SK-N-SH treated with all-trans-retinoic acid at 6 μM for 48 hours (cell line): ENCODE results near the gene SNAPC5.

Experiments
- ATAC-seq: fragments of 200-7000 bp; cut with Tn5 transposase; 3 replicates; pipeline ENCODE4 v1.9.1; 2020; ENCODE audit warnings: mild to moderate bottlenecking, moderate library complexity
- ARNTL ChIP-seq: fragments of 450-650 bp; formaldehyde crosslinking; IDR thresholded peaks from 2 replicates; pipeline ENCODE4 v1.5.0; 2020; ENCODE audit warnings: low read depth, mild to moderate bottlenecking, moderate library complexity, borderline replicate concordance
- BACH2 ChIP-seq: fragments of 250-450 bp; sonication (Bioruptor Pico); IDR thresholded peaks from 2 replicates; pipeline ENCODE4 v1.9.0; 2021; ENCODE audit warnings: mild to moderate bottlenecking, borderline replicate concordance
- CSDC2 ChIP-seq: fragments of 250-450 bp; sonication (Bioruptor Pico); IDR thresholded peaks from 2 replicates; pipeline ENCODE4 v1.5.0; 2020; ENCODE audit warnings: mild to moderate bottlenecking, moderate library complexity
- ESRRG ChIP-seq: fragments of 250-450 bp; sonication (Bioruptor Pico); IDR thresholded peaks from 2 replicates; pipeline ENCODE4 v1.6.1; 2021; ENCODE audit warnings: mild to moderate bottlenecking
- GLIS3 ChIP-seq: fragments of 250-450 bp; sonication (Bioruptor Pico); IDR thresholded peaks from 2 replicates; pipeline ENCODE4 v1.5.0; 2020; ENCODE audit warnings: mild to moderate bottlenecking, moderate library complexity
- ISL1 ChIP-seq: fragments of 250-450 bp; sonication (Bioruptor Pico); IDR thresholded peaks from 2 replicates; pipeline ENCODE4 v2.1.2; 2022; ENCODE audit warnings: mild to moderate bottlenecking, moderate library complexity
- OSR1 ChIP-seq: fragments of 250-450 bp; sonication (Bioruptor Pico); IDR thresholded peaks from 2 replicates; pipeline ENCODE4 v1.8.0; 2022; ENCODE audit warnings: moderate library complexity, mild to moderate bottlenecking, inconsistent platforms
- PATZ1 ChIP-seq: fragments of 250-450 bp; sonication (Bioruptor Pico); IDR thresholded peaks from 2 replicates; pipeline ENCODE4 v1.8.0; 2020; ENCODE audit warnings: mild to moderate bottlenecking, moderate library complexity, borderline replicate concordance
- PPARA ChIP-seq: fragments of 250-450 bp; sonication (Bioruptor Pico); IDR thresholded peaks from 2 replicates; pipeline ENCODE4 v1.5.0; 2020; ENCODE audit warnings: mild to moderate bottlenecking, borderline replicate concordance
- RARB ChIP-seq: fragments of 250-450 bp; sonication (Bioruptor Pico); IDR thresholded peaks from 2 replicates; pipeline ENCODE4 v1.8.0; 2021; ENCODE audit warnings: mild to moderate bottlenecking, moderate library complexity
- SNAI2 ChIP-seq: fragments of 250-450 bp; sonication (Bioruptor Pico); IDR thresholded peaks from 2 replicates; pipeline ENCODE4 v1.5.0; 2020; ENCODE audit warnings: mild to moderate bottlenecking, moderate library complexity
- TCF4 ChIP-seq: fragments of 250-450 bp; sonication (Bioruptor Pico); IDR thresholded peaks from 2 replicates; pipeline ENCODE4 v1.8.0; 2021; ENCODE audit warnings: mild to moderate bottlenecking, moderate library complexity, borderline replicate concordance
- TOX ChIP-seq: fragments of 250-450 bp; sonication (Bioruptor Pico); IDR thresholded peaks from 2 replicates; pipeline ENCODE4 v1.8.0; 2021; ENCODE audit warnings: mild to moderate bottlenecking, moderate library complexity, borderline replicate concordance
- ZC3H10 ChIP-seq: fragments of 250-450 bp; sonication (Bioruptor Pico); IDR thresholded peaks from 2 replicates; pipeline ENCODE4 v1.5.1; 2021; ENCODE audit warnings: mild to moderate bottlenecking, moderate library complexity
- ZFP3 ChIP-seq: fragments of 250-450 bp; sonication (Bioruptor Pico); IDR thresholded peaks from 2 replicates; pipeline ENCODE4 v1.5.0; 2020; ENCODE audit warnings: mild to moderate bottlenecking, moderate library complexity
- ZFP30 ChIP-seq: fragments of 450-650 bp; formaldehyde crosslinking; IDR thresholded peaks from 2 replicates; pipeline ENCODE4 v1.5.0; 2022; ENCODE audit warnings: mild to moderate bottlenecking, moderate library complexity
- ZNF70 ChIP-seq: fragments of 450-650 bp; formaldehyde crosslinking; IDR thresholded peaks from 2 replicates; pipeline ENCODE4 v1.5.0; 2020; ENCODE audit warnings: mild to moderate bottlenecking, moderate library complexity
- ZNF8 ChIP-seq: fragments of 450-650 bp; formaldehyde crosslinking; IDR thresholded peaks from 2 replicates; pipeline ENCODE4 v1.5.0; 2020; ENCODE audit warnings: mild to moderate bottlenecking, moderate library complexity
- TF ChIP-seq, protein P1 (sequence below): fragments of 250-450 bp; sonication (Bioruptor Pico); IDR thresholded peaks from 2 replicates; pipeline ENCODE4 v1.5.1; 2021; ENCODE audit warnings: mild to moderate bottlenecking, moderate library complexity
- TF ChIP-seq, protein P2 (sequence below): fragments of 250-450 bp; sonication (Bioruptor Pico); IDR thresholded peaks from 2 replicates; pipeline ENCODE4 v1.5.0; 2020; ENCODE audit warnings: mild to moderate bottlenecking, moderate library complexity
- TF ChIP-seq, protein P3 (sequence below): fragments of 250-450 bp; sonication (Bioruptor Pico); IDR thresholded peaks from 2 replicates; pipeline ENCODE4 v1.8.0; 2021; ENCODE audit warnings: low read depth, mild to moderate bottlenecking, moderate library complexity, borderline replicate concordance

The SNAPC5 gene

GRCh38 chr15:66515901-66516322 lies 18.4 kb upstream of the SNAPC5 start:
- no peak for ATAC-seq
- TF ChIP-seq SNAI2 (CRISPR knock-in tag) (no peak), ZC3H10 (CRISPR knock-in tag) (no peak), OSR1 (no peak)
- TF ChIP-seq, protein P1, sequence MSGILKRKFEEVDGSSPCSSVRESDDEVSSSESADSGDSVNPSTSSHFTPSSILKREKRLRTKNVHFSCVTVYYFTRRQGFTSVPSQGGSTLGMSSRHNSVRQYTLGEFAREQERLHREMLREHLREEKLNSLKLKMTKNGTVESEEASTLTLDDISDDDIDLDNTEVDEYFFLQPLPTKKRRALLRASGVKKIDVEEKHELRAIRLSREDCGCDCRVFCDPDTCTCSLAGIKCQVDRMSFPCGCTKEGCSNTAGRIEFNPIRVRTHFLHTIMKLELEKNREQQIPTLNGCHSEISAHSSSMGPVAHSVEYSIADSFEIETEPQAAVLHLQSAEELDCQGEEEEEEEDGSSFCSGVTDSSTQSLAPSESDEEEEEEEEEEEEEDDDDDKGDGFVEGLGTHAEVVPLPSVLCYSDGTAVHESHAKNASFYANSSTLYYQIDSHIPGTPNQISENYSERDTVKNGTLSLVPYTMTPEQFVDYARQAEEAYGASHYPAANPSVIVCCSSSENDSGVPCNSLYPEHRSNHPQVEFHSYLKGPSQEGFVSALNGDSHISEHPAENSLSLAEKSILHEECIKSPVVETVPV (CRISPR knock-in tag) = no peak
- TF ChIP-seq, all 23 proteins: peak for 0

DNA sequence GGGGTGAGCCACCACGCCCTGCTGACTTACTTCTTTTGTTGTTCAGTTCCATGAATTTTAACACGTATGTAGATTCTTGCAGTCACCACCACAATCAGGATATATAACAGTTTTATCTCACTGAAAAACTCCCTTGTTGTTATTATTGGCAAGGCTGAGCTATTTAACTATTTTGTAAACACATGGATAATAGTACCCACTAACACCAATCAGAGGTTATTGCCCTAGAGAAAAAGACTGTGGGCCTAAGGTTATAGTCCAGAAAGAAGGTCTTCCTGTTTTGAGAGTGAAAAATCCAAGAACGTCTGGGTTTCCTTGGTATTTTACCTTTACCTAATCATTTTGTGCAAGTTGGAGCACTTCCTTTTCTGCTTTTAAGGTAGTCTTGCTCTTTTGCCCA lies 17.0 kb upstream of the SNAPC5 start:
- no peak for TF ChIP-seq BACH2 (CRISPR knock-in tag)
- no peak for TF ChIP-seq ZNF70 (CRISPR knock-in tag)
- no peak for TF ChIP-seq ISL1 (CRISPR knock-in tag)
- TF ChIP-seq TOX (CRISPR knock-in tag) = no peak
- no peak for TF ChIP-seq GLIS3 (CRISPR knock-in tag)
- TF ChIP-seq ZNF8 (CRISPR knock-in tag) = no peak
- no peak for TF ChIP-seq ARNTL (CRISPR knock-in tag)
- no peak for TF ChIP-seq RARB (CRISPR knock-in tag)
- TF ChIP-seq, protein P1 (CRISPR knock-in tag) = no peak
- TF ChIP-seq, protein P2, sequence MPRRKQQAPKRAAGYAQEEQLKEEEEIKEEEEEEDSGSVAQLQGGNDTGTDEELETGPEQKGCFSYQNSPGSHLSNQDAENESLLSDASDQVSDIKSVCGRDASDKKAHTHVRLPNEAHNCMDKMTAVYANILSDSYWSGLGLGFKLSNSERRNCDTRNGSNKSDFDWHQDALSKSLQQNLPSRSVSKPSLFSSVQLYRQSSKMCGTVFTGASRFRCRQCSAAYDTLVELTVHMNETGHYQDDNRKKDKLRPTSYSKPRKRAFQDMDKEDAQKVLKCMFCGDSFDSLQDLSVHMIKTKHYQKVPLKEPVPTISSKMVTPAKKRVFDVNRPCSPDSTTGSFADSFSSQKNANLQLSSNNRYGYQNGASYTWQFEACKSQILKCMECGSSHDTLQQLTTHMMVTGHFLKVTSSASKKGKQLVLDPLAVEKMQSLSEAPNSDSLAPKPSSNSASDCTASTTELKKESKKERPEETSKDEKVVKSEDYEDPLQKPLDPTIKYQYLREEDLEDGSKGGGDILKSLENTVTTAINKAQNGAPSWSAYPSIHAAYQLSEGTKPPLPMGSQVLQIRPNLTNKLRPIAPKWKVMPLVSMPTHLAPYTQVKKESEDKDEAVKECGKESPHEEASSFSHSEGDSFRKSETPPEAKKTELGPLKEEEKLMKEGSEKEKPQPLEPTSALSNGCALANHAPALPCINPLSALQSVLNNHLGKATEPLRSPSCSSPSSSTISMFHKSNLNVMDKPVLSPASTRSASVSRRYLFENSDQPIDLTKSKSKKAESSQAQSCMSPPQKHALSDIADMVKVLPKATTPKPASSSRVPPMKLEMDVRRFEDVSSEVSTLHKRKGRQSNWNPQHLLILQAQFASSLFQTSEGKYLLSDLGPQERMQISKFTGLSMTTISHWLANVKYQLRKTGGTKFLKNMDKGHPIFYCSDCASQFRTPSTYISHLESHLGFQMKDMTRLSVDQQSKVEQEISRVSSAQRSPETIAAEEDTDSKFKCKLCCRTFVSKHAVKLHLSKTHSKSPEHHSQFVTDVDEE (CRISPR knock-in tag) = no peak
- no peak for TF ChIP-seq SNAI2 (CRISPR knock-in tag)
- no peak for TF ChIP-seq PPARA
- TF ChIP-seq CSDC2 = no peak
- TF ChIP-seq ZFP3 (CRISPR knock-in tag) = no peak
- no peak for TF ChIP-seq ZFP30 (CRISPR knock-in tag)
- TF ChIP-seq OSR1 = no peak
- no peak for ATAC-seq

DNA sequence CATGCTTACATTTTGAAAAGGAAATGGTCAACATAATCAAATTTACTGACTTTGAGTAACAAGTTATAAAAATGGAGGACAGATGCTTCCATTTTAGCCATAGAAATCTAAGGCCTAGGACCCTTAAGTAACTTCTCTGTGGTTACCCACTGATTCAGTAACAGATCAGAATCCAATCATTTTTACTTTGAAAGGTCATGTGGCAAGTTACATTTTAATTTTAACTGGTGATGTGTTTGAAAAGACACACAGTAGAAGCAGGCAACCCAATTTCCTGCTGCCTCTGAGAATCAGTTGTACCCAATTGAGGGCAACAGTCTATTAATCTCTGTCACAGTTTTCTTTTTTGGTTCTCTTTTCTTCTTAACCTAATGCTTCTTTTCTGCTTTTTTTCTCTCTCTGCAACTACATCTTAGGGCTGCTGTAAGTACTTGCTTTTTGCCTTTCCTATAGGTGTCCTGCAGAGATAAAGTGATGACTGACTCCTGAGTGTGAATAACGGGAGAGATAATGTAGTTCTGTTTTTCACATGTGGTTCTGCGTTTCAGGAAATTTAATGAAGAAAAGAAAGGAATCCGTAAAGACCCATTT lies 10.8 kb upstream of the SNAPC5 start:
- TF ChIP-seq ZFP30 (CRISPR knock-in tag) (no peak), RARB (CRISPR knock-in tag) (no peak), ZC3H10 (CRISPR knock-in tag) (no peak), PATZ1 (CRISPR knock-in tag) (no peak), ESRRG (CRISPR knock-in tag) (no peak), TCF4 (no peak), ZNF70 (CRISPR knock-in tag) (no peak), ZFP3 (CRISPR knock-in tag) (no peak), OSR1 (no peak), BACH2 (CRISPR knock-in tag) (no peak), TOX (CRISPR knock-in tag) (no peak), SNAI2 (CRISPR knock-in tag) (no peak), CSDC2 (no peak), ISL1 (CRISPR knock-in tag) (no peak), GLIS3 (CRISPR knock-in tag) (no peak), ARNTL (CRISPR knock-in tag) (no peak), PPARA (no peak)
- TF ChIP-seq, protein P2 (CRISPR knock-in tag) = no peak
- TF ChIP-seq, protein P3, sequence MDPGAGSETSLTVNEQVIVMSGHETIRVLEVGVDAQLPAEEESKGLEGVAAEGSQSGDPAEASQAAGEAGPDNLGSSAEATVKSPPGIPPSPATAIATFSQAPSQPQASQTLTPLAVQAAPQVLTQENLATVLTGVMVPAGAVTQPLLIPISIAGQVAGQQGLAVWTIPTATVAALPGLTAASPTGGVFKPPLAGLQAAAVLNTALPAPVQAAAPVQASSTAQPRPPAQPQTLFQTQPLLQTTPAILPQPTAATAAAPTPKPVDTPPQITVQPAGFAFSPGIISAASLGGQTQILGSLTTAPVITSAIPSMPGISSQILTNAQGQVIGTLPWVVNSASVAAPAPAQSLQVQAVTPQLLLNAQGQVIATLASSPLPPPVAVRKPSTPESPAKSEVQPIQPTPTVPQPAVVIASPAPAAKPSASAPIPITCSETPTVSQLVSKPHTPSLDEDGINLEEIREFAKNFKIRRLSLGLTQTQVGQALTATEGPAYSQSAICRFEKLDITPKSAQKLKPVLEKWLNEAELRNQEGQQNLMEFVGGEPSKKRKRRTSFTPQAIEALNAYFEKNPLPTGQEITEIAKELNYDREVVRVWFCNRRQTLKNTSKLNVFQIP (CRISPR knock-in tag) = no peak
- no peak for ATAC-seq
